C4-2B (cell line): ENCODE data around the gene CCDC196.
"Not testable (repeated sequence)": the region's sequence is repeated elsewhere in the genome, so short reads cannot be mapped to it uniquely, and the experiment has no call there.

Experiments used
- H3K27ac ChIP-seq: fragments of 450-650 bp; 2 replicates; pipeline ENCODE4 v1.5.1; 2017
- CTCF ChIP-seq: fragments of 450-650 bp; conservative IDR thresholded peaks from 2 replicates; pipeline ENCODE4 v1.5.1; 2017; ENCODE audit warnings: mild to moderate bottlenecking
- ZFX ChIP-seq: fragments of 450-650 bp; IDR thresholded peaks from 2 replicates; pipeline ENCODE4 v1.6.1; 2017

CCDC196 gene

GRCh38 chr14:66495218-66496098 lies 9.3 kb downstream of the CCDC196 start:
- TF ChIP-seq ZFX, result no peak
- TF ChIP-seq CTCF, result peak; percentile 94
- no peak overlapping the region for H3K27ac ChIP-seq

GRCh38 chr14:66496188-66496807 lies 10.1 kb downstream of the CCDC196 start:
- no peak overlapping the region for H3K27ac ChIP-seq
- no peak for TF ChIP-seq CTCF
- TF ChIP-seq ZFX, result no peak

- no peak overlapping the region for H3K27ac ChIP-seq
- no peak for TF ChIP-seq ZFX
Measured at GRCh38 chr14:66496911-66497310, 10.7 kb downstream of the CCDC196 start.

GRCh38 chr14:66498311-66498710 lies 12.1 kb downstream of the CCDC196 start:
- TF ChIP-seq ZFX (no peak), CTCF (no peak)
- H3K27ac ChIP-seq, result no peak overlapping the region

- no peak overlapping the region for H3K27ac ChIP-seq
- TF ChIP-seq ZFX, result no peak
- no peak for TF ChIP-seq CTCF
Measured at GRCh38 chr14:66501592-66501991, 15.4 kb downstream of the CCDC196 start.

GRCh38 chr14:66502836-66503235 lies 16.7 kb downstream of the CCDC196 start:
- not testable (repeated sequence) for H3K27ac ChIP-seq

GRCh38 chr14:66503532-66503931 lies 17.4 kb downstream of the CCDC196 start:
- no peak overlapping the region for H3K27ac ChIP-seq
- no peak for TF ChIP-seq CTCF
- no peak for TF ChIP-seq ZFX

GRCh38 chr14:66507181-66507721 lies 21.1 kb downstream of the CCDC196 start:
- TF ChIP-seq ZFX (no peak), CTCF (no peak)
- peak overlapping the region; percentile 92 for H3K27ac ChIP-seq
